Raji (cell line): ENCODE data around the gene CASZ1.

Experiments used
- POLR2A ChIP-seq: IDR thresholded peaks from 2 replicates; pipeline ENCODE4 v1.6.1; 2011; ENCODE audit warnings: low read depth, low read length, control low read depth; ENCODE audit not compliant: insufficient read depth

Gene CASZ1

GRCh38 chr1:10761503-10762152 lies 34.8 kb downstream of the CASZ1 start:
- no peak for TF ChIP-seq POLR2A

- TF ChIP-seq POLR2A = no peak
Measured at GRCh38 chr1:10760566-10761502, 35.6 kb downstream of the CASZ1 start.

GRCh38 chr1:10759413-10760200 lies 36.8 kb downstream of the CASZ1 start:
- no peak for TF ChIP-seq POLR2A

GRCh38 chr1:10756842-10757241 lies 39.6 kb downstream of the CASZ1 start:
- TF ChIP-seq POLR2A = no peak

GRCh38 chr1:10755970-10756521 lies 40.4 kb downstream of the CASZ1 start:
- TF ChIP-seq POLR2A = no peak

- TF ChIP-seq POLR2A = no peak
Measured at GRCh38 chr1:10754568-10755329, 41.7 kb downstream of the CASZ1 start.

GRCh38 chr1:10753299-10753698 lies 43.1 kb downstream of the CASZ1 start:
- no peak for TF ChIP-seq POLR2A

- no peak for TF ChIP-seq POLR2A
Measured at GRCh38 chr1:10751561-10752085, 44.8 kb downstream of the CASZ1 start.

- TF ChIP-seq POLR2A = no peak
Measured at GRCh38 chr1:10751160-10751559, 45.3 kb downstream of the CASZ1 start.

GRCh38 chr1:10745886-10746455 lies 50.5 kb downstream of the CASZ1 start:
- TF ChIP-seq POLR2A = no peak

- no peak for TF ChIP-seq POLR2A
Measured at GRCh38 chr1:10745383-10745782, 51.1 kb downstream of the CASZ1 start.

GRCh38 chr1:10744654-10745238 lies 51.7 kb downstream of the CASZ1 start:
- TF ChIP-seq POLR2A = no peak

GRCh38 chr1:10744029-10744428 lies 52.4 kb downstream of the CASZ1 start:
- TF ChIP-seq POLR2A = no peak
